GM21447 (cell line): Measurements from ENCODE around the gene AQP11.

Experiments used
- ATAC-seq: cut with Tn5 transposase; IDR thresholded peaks from one replicate; pipeline ENCODE4 v1.9.1; 2021; ENCODE audit not compliant: unreplicated experiment

AQP11 gene

DNA sequence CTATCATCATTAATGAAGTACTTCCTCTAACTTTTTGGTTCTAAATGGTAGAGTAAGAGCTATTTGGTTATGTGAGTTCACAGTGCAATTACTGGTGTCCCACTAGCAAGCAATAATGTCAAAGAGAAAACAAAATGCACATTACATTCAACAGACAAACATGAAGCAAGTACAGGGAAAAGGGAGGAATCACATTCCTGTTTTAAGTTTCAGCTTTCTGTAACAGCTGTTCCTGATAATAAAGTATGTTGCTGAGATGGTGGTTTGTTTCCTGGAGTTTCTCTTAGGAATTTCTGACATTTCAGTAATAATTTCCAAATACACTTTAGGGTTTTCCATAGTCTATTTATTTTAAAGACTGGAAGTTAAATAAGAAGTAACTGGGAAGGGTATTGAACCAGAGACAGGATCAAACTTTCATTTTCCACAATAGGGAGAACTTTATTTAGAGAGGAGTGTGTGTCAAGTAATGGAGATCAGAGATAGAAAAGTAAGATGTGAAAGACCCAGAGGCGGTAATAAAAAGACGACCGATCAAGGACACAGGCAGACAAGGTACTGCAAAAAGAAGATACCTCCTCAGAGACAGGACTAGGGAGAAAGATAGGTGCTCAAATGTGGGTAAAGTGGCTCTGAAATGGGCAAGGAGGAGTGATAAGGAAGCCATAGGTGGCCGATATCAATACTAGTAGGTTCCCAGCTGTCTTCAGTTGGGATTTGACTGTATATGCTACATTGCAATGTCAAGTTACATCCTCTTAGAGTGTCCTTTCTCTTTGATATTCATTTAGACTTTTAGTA lies 68.7 kb downstream of the AQP11 start:
- ATAC-seq = no peak
